Hindlimb muscle (tissue), 1 donor: ENCODE results near the gene ADAMTS17. TPM values are rescaled to one million over a fixed set of nuclear protein-coding genes. Genes with fewer than 3 reads are reported as not detected.

Experiments
- DNase-seq: peaks from one replicate; pipeline ENCODE4 v3.0.0-alpha.2; 2013
- polyA plus RNA-seq: library from polyadenylated mRNA; unstranded; fragments of 120-200 nt; gene quantifications from one replicate; pipeline ENCODE4 v1.2.1, GENCODE V29; 2013; ENCODE audit not compliant: insufficient read length

Gene ADAMTS17
- polyA plus RNA-seq, 1 donor: 4.4 TPM

DNA sequence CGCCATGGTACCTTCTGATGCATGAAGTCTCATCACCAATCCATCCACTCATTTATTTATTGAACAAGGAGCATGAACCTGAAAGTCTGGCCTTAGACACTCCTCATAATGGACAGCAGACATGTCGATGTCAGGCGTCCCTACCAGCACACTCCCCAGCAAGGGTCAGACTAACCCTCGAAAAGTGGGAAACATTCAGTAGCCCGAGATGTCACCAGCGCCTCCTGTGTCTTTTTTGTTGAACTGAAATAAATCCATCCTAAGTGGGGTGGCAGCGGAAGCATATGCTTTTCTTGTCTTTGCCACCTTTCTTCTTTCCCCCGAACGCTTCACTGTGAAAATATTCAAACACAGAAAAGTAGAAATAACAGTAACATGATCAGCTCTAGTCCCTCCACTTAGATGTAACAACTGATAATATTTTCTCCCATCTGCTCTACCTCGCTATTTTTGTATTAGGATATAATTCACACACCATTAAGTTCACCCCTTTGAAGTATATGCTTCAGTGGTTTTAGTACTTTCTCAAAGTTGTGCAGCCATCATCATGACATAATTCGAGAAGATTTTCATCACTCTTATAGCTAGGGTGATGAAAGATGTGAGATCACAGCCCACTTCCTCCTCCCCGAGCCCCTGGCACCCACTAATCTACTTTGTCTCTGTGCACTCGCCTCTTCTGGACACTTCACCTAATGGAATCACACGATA is 121.6 kb downstream of the ADAMTS17 start:
- DNase-seq: no peak

DNA sequence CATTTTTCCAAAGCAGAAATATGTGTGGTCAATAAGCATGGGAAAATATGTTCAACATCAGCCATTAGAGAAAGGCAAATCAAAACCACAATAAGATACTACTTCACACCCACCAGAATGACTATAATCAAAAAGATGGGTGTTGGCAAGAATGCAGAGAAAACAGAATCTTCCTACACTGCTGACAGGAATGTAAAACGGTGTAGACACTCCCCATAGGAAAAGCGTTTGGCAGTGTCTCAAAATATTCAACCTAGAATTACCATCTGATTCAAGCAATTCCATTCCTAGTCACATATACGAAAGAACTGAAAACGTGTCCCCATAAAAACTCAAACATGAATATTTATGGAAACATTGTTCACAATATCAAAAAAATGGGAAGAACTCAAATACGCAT is 123.3 kb downstream of the ADAMTS17 start:
- no peak for DNase-seq

DNA sequence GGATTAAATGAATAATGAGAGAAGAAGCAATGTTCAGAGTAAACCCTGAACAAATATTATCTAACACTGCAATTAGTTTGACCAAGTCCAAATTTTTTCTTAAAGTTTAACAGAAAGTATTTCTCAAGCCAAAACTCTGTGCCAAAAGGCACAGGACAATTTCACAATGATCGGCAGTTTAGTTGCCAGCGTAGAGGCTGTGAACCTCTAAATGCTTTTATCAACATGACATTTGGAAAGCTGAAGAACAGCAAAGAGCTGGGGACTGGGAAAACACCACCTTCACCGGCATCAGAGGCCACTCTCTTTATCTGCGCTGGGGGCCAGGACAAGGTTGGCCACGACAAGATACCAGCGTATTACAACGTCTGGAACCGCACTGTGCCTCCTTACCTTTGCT is 125.6 kb downstream of the ADAMTS17 start:
- DNase-seq: no peak

DNA sequence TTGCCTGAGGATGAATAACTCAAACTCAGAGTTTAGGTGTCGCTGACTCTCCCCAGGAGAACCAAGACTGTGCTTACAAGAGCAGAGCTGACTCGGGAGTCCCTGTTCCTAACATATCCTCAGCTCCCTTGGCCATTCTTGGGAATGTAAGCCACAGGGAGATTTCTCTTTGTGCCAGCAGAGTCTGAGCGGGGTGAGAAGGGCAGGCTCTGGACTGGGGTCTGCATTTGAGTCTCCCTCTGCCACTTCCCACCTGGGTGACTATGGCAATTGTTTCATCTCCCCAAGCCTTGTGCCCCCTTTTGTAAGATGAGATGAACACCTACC is 126.0 kb downstream of the ADAMTS17 start:
- no peak for DNase-seq

DNA sequence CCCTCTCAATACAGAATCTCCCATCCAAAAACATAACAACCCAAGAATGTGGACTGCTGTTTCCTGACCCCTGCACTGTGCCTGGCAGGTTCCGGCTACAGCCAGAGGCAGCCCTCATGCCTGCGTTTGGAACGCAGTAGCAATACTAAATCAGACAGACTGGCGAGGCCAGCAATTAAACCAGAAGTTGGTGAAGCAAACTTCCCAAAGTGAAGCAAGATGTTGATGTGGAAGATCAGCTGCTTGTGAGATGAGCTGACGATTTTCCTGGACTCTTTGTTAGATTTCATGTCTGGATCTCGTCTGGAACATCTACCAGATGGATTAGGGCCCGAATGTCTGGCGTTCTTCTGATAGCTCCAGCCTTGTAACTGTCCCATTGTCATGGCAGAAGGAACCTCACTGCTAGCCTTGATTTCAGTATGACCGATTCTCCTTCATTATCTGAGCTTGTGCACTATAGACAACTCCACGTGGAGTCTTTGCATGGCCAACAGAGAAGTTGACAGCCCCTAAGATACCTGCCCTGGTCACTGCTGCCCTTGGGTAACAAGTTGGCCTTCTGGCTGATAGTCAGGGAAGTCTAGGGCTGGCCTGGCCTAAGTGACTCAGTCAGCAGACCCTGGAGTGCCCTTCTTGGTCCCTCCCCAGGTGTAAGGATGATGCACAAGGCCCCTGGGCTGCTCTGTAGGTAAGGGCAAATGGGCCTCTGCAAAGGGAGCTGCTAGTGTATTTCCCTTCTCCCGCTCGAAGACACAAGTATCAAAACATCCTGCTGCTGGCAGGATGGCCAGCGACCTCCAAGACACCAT is 126.5 kb downstream of the ADAMTS17 start:
- DNase-seq: no peak

DNA sequence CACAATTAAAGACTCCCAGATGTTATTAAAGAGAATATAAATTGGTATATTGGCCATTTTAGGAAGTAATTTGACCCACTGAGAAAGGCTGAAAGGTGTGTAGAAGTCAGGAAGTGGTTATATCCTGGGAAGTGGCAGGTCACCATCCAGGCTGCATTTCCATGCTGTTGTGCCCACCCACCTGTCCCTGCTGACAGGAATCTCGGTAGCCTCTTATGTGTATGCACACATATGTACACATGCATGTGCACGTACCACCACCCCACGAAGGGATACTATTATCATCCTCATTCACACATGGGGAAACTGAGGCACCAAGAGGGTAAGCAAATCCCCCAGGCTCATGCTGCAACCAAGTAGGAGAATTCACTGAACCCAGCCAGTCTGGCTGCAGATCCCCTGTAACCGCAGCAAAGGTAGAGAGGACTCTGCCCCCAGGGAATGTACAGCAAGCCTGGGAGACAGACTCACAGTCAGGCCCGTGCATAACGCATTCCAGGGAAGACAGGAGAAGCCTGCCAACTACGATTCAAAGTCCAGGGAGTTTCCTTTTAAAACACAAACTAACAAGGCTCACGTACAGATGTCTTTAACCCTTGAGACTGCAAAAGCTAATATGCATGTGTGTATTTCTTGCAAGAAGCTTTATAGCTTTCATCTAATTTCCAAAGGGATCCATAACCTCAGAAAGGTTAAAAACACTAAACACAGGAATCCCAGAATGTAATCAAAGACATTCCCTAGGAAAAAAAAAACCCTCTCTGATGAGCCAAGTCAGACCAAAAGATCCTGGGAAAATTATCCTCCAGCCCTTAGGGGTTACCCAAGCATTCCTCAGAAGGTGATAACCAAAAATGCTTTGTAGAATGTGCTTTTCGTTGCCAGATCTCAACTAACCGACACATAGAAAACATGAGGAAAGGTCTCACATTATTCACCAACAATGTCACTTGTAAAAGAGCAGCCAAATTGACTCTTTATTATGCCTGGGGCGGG is 129.6 kb downstream of the ADAMTS17 start:
- DNase-seq: no peak

DNA sequence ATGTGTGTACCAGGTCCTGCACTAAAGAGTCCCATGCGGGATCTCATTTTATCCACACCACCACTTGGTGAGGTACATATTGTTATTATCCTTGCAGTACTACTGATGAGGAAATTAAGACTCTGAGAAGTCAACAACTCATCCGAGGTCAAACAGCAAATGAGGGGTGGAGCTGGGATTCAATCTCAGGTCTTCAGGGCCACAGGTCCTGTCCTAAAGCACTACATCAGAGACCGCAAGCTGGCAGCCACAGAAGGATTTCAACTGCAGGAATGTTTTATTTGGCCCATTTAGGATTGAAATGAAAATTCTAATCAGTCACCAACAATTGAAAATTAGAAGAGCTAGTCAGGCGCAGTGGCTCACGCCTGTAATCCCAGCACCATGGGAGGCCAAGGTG is 131.4 kb downstream of the ADAMTS17 start:
- DNase-seq: no peak

DNA sequence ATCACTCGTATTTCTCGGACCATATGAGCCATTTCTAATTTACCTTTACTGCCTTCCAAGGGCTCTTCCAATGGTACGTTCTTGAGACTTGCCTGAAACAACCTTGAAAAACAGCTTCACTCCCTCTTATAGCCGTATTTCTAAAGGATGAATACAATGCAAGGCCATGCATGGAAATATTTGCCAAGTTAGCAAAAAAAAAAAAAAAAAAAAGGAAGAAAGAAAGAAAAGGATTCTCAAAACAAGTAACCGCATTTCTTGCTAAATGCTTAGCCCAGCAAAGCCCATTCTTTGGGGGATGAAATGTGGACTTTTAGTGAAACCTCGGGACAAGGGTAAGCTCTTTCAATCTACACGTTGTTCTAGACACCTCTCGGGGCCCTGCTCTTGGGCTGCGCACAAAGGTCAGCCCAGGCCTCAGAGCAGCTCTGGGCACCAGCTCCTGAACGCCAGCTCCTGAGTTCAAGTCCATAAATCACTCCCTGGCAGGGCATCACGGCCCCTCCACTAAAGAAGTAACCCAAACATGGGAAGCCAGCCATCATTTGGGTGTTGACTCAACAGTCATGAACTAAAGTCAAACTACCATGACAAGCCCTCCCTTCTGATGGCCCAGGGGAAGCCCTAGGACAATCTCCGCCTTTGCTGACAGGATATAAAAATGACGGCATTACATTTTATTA is 132.7 kb downstream of the ADAMTS17 start:
- no peak for DNase-seq

DNA sequence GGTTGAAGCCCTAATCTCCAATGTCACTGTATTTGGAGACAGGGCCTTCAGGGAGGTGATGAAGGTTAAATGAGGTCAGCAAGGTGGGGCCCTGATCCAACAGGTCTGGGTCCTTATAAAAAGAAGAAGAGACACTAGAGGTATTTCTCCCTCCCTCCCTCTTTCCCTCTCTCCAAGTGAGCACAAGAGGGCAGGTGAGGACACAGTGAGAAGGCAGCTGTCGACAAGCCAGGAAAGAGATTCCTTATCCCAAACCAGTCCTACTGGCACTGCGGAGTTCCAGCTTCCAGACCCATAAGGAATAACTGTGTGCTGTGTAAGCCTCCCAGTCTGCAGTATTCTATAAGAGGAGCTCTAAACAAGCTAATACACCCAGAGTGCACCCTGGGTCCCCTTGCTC is 134.7 kb downstream of the ADAMTS17 start:
- DNase-seq: no peak

DNA sequence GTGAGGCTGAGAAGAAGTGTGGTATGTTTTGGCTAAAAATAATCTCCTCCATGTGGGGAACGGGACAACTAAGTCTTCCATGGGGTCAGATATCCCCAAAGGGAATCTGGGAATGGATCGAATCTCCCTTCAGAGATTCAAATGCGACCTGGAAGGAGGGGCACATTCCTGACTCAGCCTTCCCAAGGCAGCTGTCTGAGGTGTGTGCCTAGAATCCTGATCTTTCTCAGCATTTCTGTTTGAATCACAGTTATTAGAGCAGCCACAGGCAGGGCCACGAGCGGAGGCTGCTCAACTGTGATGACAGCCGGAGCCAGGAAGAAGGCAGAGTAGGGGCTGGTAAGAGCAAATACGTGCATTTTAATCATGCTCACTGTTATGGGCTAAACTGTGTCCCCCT is 135.1 kb downstream of the ADAMTS17 start:
- DNase-seq: no peak

DNA sequence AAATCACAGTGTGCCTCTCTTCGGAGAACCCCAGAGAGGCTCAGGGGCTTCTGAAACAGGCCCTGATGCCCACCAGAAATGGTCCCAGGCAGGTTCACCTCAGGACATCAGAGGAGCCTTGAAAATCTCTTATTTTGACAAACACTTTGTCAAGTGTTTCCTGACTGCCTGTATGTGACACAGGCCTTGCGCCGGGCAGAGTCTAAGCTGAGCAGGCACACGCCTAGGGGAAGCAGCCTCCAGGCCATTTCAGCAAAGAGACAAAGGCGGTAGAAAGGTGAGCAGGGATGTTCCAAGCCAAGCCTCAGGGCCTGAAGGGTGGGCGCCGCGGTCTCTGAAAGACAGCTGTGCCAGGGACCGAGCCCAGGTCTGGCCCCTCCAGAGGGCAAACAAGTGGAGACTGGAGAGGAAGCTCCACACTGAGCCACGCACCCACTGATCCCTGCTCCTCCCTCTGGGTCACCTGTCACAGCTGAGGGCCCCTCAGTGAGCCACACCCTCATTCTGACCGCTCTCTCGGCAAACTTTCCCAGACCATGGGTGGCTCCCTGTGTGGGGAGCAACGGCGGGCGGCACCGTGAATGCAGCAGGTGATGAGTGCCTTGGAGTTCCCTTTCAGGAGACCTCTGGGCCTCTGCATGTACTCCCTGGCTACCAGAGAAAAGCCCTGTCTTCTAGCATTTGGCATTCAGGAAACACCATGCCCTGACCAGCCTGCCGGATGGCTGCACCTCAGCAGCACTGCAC is 136.1 kb downstream of the ADAMTS17 start:
- no peak for DNase-seq

DNA sequence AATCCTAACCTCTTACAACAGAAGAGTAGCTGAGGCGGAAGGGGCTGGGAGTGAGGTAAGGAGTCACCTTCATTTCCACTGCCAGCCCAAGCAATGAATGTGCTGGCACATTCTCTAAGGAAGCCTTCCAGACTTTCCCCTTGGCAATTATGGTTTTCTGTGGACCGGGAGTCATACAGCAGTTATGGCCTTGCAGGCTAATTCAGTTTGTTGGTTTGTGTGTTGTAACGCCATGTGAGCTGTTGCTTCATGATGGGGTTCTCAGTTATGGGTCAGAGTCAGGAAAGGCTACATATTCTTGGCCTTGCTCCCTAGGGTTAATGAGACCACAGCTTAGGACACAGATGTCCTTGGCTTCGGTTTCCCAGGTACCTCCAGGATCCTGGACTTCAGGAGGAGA is 137.0 kb downstream of the ADAMTS17 start:
- no peak for DNase-seq

DNA sequence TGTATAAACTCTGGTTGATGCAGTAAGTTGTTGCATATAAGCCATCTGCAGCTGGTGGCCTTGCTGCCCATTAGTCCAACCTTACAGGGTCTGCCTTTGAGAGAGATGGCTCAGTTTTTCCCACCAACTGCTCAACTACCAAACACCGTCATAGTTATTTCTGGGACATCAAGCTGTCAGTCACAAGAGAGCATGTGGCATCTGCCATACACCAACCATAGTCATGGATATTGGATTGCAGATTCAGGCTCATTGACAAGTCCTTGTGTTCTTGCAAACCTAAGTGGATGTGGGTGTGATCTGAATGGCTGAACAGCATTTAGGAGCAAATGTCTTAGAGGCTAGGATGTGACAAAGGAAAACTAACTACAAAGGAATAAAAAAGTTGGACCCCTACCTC is 137.6 kb downstream of the ADAMTS17 start:
- DNase-seq: no peak

DNA sequence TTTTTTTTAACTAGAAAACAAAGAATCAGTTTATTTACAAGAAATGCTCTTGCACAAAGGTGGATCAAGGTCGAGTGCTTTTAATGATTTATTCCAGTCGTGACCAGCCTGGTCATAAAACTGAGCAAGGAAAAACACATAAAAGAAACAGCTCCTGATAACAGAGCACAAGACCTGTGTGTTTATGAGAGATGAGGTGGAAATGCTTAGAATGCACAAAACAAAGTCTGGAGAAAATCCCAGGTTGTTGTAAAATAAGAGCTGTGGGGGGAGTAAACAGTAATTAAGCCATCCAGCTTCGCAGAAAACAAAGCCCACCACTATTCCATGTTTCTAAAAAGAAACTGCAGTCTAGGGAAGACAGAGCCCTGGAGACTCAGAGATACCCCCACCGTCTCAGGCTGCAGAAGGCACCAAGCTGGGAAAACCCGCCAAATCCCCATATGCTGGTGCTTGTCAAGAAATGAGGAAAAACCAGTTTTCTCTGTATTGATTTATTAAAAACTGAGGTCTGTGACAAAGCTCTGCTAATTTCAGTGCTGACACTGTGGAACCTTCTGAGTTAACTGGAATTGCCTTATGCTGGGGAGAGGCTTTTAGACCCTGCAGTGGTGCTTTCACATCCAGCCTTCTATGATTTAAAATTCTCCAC is 139.3 kb downstream of the ADAMTS17 start:
- no peak for DNase-seq

DNA sequence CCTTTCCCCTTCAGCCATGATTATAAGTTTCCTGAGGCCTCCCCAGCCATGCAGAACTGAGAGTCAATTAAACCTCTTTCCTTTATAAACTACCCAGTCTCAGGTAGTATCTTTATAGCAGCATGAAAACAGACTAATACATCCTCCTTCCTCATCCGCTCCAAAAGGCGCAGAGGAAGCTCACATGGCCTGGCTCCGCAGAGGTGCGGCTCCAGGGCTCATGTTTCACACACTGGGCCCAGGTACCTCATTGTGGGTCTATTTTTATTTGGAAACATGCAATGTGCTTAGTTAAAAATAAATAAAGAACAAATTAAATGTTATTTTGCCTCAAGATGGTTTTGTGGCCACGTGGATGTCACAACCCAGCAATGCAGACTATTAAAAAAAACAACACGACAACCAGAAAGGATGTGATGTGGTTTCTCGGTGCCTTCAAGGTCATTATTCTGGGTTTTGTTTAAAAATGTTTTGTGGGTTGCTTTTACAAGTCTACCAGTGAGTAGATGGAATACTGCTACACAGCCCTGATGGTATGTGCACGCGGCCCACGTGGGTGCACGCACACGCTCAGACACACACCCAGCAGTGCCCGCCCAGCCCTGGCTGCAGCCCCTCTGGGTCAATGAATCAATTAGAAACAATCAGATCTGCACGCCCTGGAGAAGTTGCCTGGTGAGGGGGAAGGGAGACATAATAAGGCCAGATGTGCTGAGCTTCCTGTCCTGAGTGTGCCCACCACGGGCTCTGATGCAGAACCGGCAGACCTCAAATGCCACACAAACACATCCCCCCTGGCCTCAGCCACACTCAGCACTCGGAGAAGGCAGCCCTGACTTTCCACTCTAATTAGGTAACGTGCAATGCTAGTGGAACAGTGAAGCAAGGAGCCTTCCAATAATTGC is 140.1 kb downstream of the ADAMTS17 start:
- no peak for DNase-seq

DNA sequence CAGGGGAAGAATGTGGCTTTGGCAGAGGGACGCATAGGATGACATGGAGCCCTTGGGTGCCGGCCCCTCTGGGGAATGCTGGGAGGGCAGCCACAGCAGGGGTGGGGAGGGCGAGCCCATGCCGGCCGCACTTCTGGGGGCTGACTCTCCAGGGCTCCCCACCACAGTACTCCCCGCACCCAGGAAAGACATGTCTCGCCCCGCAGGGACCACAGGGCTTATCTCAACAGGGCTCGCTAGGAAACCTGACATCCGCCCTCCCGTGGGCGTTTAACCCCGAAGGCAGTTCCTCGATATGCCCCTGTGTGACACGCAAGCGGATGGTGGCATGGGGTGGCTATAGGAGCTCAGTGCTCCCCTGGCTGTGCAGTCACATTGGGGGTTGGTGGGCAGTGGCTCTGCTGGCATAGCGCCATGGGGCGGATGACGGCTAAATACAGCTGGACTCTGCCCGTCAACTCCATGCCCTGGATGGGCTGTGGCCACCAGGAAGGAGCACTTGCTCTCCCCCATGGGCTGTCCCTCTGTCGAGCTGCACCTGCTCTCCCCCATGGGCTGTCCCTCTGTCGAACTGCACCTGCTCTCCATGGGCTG is 141.4 kb downstream of the ADAMTS17 start:
- DNase-seq: no peak

DNA sequence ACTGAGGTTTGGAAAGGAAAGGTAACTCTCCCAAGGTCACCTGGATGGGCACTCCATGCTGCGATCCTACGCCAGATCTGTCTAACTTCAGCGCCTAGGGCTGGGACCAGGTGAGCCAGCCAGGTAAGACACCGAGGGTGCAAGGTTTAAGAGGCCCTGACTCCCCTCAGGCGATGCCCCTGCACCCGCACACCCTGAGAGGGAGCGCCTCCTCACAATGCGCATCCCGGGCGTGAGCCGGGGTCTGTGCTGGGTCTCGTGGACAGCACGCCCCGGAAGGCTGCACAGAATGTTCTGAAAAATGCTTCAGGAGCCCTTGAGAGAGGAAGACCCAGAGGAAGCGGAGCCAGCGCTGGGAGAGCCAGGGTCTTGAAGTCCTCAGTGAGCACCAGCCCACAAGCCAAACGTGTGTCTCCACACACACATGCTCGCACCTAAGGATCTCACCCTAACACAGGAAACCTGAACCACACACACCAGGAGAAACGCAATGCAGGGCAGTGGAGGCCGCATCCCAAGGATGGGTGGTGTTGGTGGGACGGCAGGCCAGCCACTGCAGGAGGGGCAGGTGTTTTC is 142.0 kb downstream of the ADAMTS17 start:
- no peak for DNase-seq

DNA sequence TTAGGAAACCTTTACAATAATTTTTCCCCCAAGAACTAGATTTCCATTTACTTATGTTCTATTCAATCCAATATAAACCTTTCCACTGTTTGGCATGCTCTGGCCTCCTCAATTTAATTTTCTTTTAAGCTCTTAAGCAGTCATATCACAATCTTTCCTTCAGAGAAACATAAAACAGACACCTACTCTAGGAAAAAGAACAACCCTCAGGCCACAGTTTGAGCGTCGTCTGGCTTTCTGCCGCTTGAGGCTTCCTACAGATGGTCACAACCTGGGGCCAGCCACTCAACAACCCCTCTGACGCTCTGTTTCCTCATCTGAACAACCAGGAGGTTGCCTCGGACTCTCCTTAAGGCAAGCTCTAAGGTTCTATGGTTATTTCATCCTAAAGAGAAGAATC is 143.3 kb downstream of the ADAMTS17 start:
- DNase-seq: no peak

DNA sequence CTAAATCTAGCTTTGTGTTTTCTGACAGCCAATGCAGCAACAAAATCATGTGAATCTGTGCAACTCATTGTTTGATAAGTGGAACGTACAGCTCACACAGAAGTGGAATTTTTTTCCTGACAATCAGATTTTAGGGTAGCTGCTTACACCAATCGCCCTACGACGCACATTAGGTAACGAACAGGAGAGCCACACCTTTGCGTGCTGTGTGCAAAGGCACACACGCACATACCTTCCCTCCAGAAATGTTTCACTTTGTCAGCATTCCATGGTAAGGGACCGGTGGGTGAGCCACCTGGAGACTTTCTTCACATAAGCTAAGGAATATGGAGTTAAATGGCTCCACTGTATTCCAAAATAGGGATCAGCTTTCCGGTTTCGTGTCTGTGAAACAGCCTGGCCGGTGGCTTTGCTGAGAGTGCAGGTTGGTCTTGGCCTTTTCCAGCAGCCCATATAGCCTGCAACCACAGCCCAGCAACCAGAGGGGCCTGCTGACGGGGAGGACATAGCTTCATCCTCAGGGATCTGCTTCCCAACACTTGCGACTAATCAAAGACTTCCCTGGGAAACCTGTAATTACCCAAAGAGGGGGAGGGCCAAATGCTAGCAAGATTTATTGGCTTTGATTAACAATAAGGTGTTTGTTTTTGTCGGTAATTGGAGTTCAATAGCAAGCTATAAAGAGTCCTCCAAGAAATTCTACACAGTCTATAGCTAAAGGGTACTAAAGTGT is 145.3 kb downstream of the ADAMTS17 start:
- no peak for DNase-seq
